ENCODE results near the gene ERICH6B. TPM values are rescaled to one million over a fixed set of nuclear protein-coding genes. Genes with fewer than 3 reads are reported as not detected.

Gene ERICH6B
- total and polyA plus RNA-seq, 2 of the 8 experiments (the other 6 are each of a cell fraction or from before 2014, with no cell fraction given) = not detected

- H3K4me3 ChIP-seq (ENCODE audit: extremely low read depth in 1 of 4, insufficient read depth in 2 of 4, low read depth in 3 of 4, low read length in 4 of 4) = no peak overlapping the region
- FAIRE-seq (no peak), DNase-seq (ENCODE audit: low read depth in 1 of 2, low spot score in 2 of 2) (no peak)
- no peak overlapping the region for H2AK5ac ChIP-seq (ENCODE audit: low read depth, low read length)
- no peak overlapping the region for H2BK5ac ChIP-seq (ENCODE audit: low read depth, low read length)
- H2BK12ac ChIP-seq (ENCODE audit: low read depth, low read length) = no peak overlapping the region
- no peaks in the 10 kb centered on the region for H3K79me1 ChIP-seq (ENCODE audit: low read depth, low read length)
- no peaks in the 10 kb centered on the region for H3K27me3 ChIP-seq (replicated peaks in 1 of 4; ENCODE audit: control insufficient read depth in 3 of 4, extremely low read depth in 1 of 4, insufficient read depth in 3 of 4, low read length in 3 of 4)
- H4K5ac ChIP-seq (ENCODE audit: insufficient read length, low read depth, low read length) = no peak overlapping the region
- H3K4ac ChIP-seq (replicated peaks; ENCODE audit: insufficient read length, low read depth, low read length) = no peak overlapping the region
- 86% methylated on average over 4 of the region's 6 CpGs; no CpG with 5 or more reads in 1 of the 2 experiments for WGBS, 2 experiments (ENCODE audit: extremely low coverage in 1 of 2, insufficient coverage in 1 of 2, insufficient read length in 1 of 2, insufficient replicate concordance in 2 of 2, low coverage in 1 of 2, low lambda C conversion rate in 2 of 2, missing lambda C conversion rate in 1 of 2)
- no peak overlapping the region for H3K18ac ChIP-seq (ENCODE audit: extremely low read depth, low read length)
- H3K56ac ChIP-seq (replicated peaks; ENCODE audit: insufficient read length, low read depth, low read length) = no peak overlapping the region
- H2BK120ac ChIP-seq (replicated peaks; ENCODE audit: low read depth, low read length) = no peak overlapping the region
- peak overlapping the region; percentile 73; the same call in 1 of the 2 replicates for H4K8ac ChIP-seq (ENCODE audit: extremely low read depth, insufficient read depth, low read length)
- no peak overlapping the region for H3K23ac ChIP-seq (ENCODE audit: insufficient read length)
- H2BK20ac ChIP-seq (ENCODE audit: low read length) = no peak overlapping the region
- no peak overlapping the region for H3K9ac ChIP-seq (replicated peaks in 1 of 4; ENCODE audit: extremely low read depth in 1 of 4, low read depth in 3 of 4, low read length in 3 of 4)
- TF ChIP-seq BACH1 (IDR thresholded peaks at IDR 0.05; ENCODE audit: low read length) (no peak), MAFK (IDR thresholded peaks at IDR 0.05; ENCODE audit: low read depth, low read length) (peak; percentile 66; the same call in 1 of the 2 replicates)
- H2AFZ ChIP-seq (ENCODE audit: low read length) = no peak overlapping the region
- no peak overlapping the region for H2BK15ac ChIP-seq (ENCODE audit: low read length)
- no peak overlapping the region for H4K91ac ChIP-seq (replicated peaks; ENCODE audit: insufficient read length, low read length)
- peaks cover 0 to 2% (median 0%) of the 10 kb centered on the region in 4 experiments; a peak in 3 of 7 replicates for H3K4me1 ChIP-seq (replicated peaks in 1 of 4; ENCODE audit: control insufficient read depth in 3 of 4, insufficient read depth in 4 of 4, low read length in 3 of 4)
- H3K4me2 ChIP-seq (ENCODE audit: insufficient read depth in 1 of 2, low read depth in 2 of 2, low read length in 2 of 2) = no peak overlapping the region
- H3K9me3 ChIP-seq (ENCODE audit: insufficient read depth in 2 of 2, low read depth in 1 of 2, low read length in 1 of 2) = no peaks in the 10 kb centered on the region
- H3K14ac ChIP-seq (ENCODE audit: insufficient read length) = no peak overlapping the region
- H3K23me2 ChIP-seq (ENCODE audit: low read depth, low read length) = no peaks in the 10 kb centered on the region
- CTCF ChIA-PET (ENCODE audit: partially characterized antibody) = interaction anchor here (0.9 to 1.9 kb wide), 3 partner anchors 30 to 169 kb away, joined by 3 to 5 read pairs (median 4); no protein-coding TSS in a partner anchor
- H3K27ac ChIP-seq (ENCODE audit: low read depth, low read length) = no peak overlapping the region
- no peaks in the 10 kb centered on the region for H4K20me1 ChIP-seq (replicated peaks in 1 of 2; ENCODE audit: control insufficient read depth in 1 of 2, insufficient read depth in 2 of 2, low read length in 2 of 2)
- H3K79me2 ChIP-seq (ENCODE audit: control insufficient read depth in 1 of 2, insufficient read depth in 2 of 2, low read length in 2 of 2) = no peaks in the 10 kb centered on the region
- POLR2A ChIA-PET (ENCODE audit: partially characterized antibody) = interaction anchor here (1.0 kb wide), 1 partner anchor 8 kb away, joined by 3 read pairs; no protein-coding TSS in a partner anchor
- H3K36me3 ChIP-seq (ENCODE audit: control insufficient read depth in 2 of 4, insufficient read depth in 4 of 4, low read length in 3 of 4) = peaks cover 0 to 4% (median 2%) of the 10 kb centered on the region in 4 experiments; a peak in 4 of 8 replicates
Measured at GRCh38 chr13:45540195-45540594, 75.3 kb downstream of the ERICH6B start.
